Measurements from ENCODE around the gene ITPR1. TPM values are rescaled to one million over a fixed set of nuclear protein-coding genes. Genes with fewer than 3 reads are reported as not detected.
A peak's percentile ranks its signal among the peaks of the same experiment; 100 is the strongest.

ITPR1 gene
- total and polyA plus RNA-seq, 11 donors = 8.9 to 55.8 (median 19.9) TPM

DNA sequence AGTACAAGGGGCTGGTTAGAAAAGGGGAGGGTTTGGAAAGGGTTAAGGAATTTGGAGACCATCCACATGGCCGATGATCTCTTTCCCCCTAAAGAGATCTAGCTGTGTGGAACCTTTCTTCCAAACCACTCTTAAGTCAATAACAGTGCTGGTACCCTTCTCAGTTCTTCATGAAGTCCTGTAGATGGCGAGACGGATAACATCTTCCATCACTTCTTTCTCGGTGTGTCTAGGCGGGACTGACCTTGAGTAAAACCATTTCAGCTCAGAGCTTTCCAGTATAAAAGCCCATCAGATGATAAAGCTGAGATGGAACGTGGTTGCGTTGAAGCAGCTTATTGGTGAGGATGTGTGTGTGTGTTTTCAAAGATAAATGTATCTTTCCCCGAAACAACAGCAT, 334.6 kb downstream of the ITPR1 start:
- WGBS, 4 donors = 75 to 79% (median 77%) methylated on average over 8 of the region's 8 CpGs
- H3K4me1 ChIP-seq = peaks cover 7 to 82% (median 46%) of the 10 kb centered on the region in 12 donors
- ATAC-seq = no peak

DNA sequence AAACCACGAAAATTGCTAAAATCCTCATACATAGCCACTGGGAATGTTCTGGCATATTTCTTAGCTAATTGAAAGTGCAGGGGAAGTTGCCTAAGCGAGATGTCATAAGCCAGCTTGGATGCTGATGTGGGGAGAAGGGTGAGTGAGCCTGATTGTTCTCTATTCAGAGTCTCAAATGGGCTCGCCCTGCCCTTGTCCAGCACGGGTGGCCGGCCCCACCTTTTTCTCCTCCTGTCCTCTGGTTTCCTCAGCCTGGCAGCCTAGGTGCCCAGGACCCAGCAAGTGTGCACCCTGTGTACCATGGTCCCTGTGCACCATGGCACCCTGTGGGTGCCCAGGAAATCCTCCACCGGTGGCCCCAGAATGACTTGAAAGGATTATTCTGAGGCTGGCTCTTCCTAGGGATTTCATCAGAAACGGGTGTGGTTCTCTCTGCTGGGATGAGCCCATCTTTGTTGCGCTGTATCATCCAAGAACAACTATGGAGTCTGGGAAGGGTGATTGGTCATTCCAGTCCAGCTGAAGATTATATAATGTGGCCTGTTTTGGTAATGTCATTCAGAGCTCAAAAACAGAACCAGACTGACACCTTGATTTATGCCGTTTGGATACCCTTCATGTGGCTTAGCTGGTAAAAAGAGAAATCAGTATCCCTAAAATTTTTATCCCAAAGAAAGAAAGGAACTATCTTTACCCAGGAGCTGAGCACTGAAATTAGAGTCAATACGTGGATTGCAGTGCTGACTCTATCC, 335.3 kb downstream of the ITPR1 start:
- DNase-seq = peak in 3 of 5 donors; percentile 38 to 57 (median 46)
- TF ChIP-seq, protein P1, sequence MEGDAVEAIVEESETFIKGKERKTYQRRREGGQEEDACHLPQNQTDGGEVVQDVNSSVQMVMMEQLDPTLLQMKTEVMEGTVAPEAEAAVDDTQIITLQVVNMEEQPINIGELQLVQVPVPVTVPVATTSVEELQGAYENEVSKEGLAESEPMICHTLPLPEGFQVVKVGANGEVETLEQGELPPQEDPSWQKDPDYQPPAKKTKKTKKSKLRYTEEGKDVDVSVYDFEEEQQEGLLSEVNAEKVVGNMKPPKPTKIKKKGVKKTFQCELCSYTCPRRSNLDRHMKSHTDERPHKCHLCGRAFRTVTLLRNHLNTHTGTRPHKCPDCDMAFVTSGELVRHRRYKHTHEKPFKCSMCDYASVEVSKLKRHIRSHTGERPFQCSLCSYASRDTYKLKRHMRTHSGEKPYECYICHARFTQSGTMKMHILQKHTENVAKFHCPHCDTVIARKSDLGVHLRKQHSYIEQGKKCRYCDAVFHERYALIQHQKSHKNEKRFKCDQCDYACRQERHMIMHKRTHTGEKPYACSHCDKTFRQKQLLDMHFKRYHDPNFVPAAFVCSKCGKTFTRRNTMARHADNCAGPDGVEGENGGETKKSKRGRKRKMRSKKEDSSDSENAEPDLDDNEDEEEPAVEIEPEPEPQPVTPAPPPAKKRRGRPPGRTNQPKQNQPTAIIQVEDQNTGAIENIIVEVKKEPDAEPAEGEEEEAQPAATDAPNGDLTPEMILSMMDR (IDR thresholded peaks at IDR 0.05) = no peak
- TF ChIP-seq POLR2A (IDR thresholded peaks at IDR 0.05) = no peak
- Histone ChIP-seq H3K9me3 (no peaks in the 10 kb centered on the region), H3K36me3 (peaks cover 0 to 8% (median 0%) of the 10 kb centered on the region in 9 donors), H3K27ac (peak overlapping the region in 10 of 12 donors; percentile 2 to 93 (median 83)), H3K4me1 (peaks cover 7 to 87% (median 46%) of the 10 kb centered on the region in 12 donors), H3K4me3 (no peak overlapping the region), H3K27me3 (no peaks in the 10 kb centered on the region)
- intact Hi-C loops (cut with DNase I) = loop anchor here in 6 of 10 donors (5.0 to 10.0 kb wide), 5 partner anchors 86 to 199 kb away; partner anchors contain the start of gene BHLHE40 (in 1 of the 6)
- peak in 1 of 4 donors; percentile 13 for ATAC-seq
- 68 to 86% (median 82%) methylated on average over 10 of the region's 10 CpGs for WGBS, 4 donors

More for the DNA sequence above, 334.6 kb downstream of the ITPR1 start:
- Histone ChIP-seq H3K36me3 (peaks cover 0 to 8% (median 0%) of the 10 kb centered on the region in 9 donors), H3K4me3 (no peak overlapping the region), H3K9me3 (no peaks in the 10 kb centered on the region), H3K27me3 (no peaks in the 10 kb centered on the region), H3K27ac (peak overlapping the region; percentile 2 to 93 (median 84))
- TF ChIP-seq, protein P1 (IDR thresholded peaks at IDR 0.05) = no peak
- no peak for TF ChIP-seq POLR2A (IDR thresholded peaks at IDR 0.05)
- DNase-seq = no peak
- intact Hi-C loops (cut with DNase I) = loop anchor here in 7 of 10 donors (2.0 to 10.0 kb wide), 7 partner anchors 85 to 200 kb away; partner anchors contain the start of gene BHLHE40 (in 3 of the 7)

GRCh38 chr3:4829031-4829394, 335.9 kb downstream of the ITPR1 start:
- intact Hi-C loops (cut with DNase I) = loop anchor here in 6 of 10 donors (5.0 to 10.0 kb wide), 5 partner anchors 87 to 198 kb away; partner anchors contain the start of gene BHLHE40 (in 1 of the 6)
- WGBS, 4 donors = 94 to 100% (median 97%) methylated on average over 1 of the region's 1 CpG
- DNase-seq (no peak), ATAC-seq (no peak)
- Histone ChIP-seq H3K27me3 (no peaks in the 10 kb centered on the region), H3K27ac (peak overlapping the region in 7 of 12 donors; percentile 4 to 93 (median 83)), H3K9me3 (no peaks in the 10 kb centered on the region), H3K36me3 (peaks cover 0 to 8% (median 0%) of the 10 kb centered on the region in 9 donors), H3K4me1 (peaks cover 7 to 90% (median 46%) of the 10 kb centered on the region in 12 donors), H3K4me3 (no peak overlapping the region)
- no peak for TF ChIP-seq POLR2A (IDR thresholded peaks at IDR 0.05)
- TF ChIP-seq, protein P1 (IDR thresholded peaks at IDR 0.05) = no peak

GRCh38 chr3:4830586-4830914, 337.4 kb downstream of the ITPR1 start:
- Histone ChIP-seq H3K4me1 (peaks cover under 1 to 87% (median 37%) of the 10 kb centered on the region in 12 donors), H3K27me3 (no peaks in the 10 kb centered on the region), H3K9me3 (no peaks in the 10 kb centered on the region), H3K36me3 (peaks cover 0 to 8% (median 4%) of the 10 kb centered on the region in 9 donors), H3K27ac (peak overlapping the region in 10 of 12 donors; percentile 48 to 92 (median 72)), H3K4me3 (peak overlapping the region in 2 of 12 donors; percentile 14 to 23)
- DNase-seq (no peak), ATAC-seq (no peak)
- 91 to 97% (median 95%) methylated on average over 5 of the region's 5 CpGs for WGBS, 4 donors
- TF ChIP-seq POLR2A (IDR thresholded peaks at IDR 0.05) = no peak
- TF ChIP-seq, protein P1 (IDR thresholded peaks at IDR 0.05) = no peak
- intact Hi-C loops (cut with DNase I) = no loop called here

Data from heart left ventricle (tissue), 16 donors.